Fibroblast of upper back skin (primary cell): ENCODE results near the gene CACNG6.
A peak's percentile ranks its signal among the peaks of the same experiment; 100 is the strongest.

ENCODE experiments used
- DNase-seq: peaks from one replicate; pipeline ENCODE4 v3.0.0-alpha.2; 2013

Gene CACNG6

GRCh38 chr19:53969366-53969765 lies 22.1 kb upstream of the CACNG6 start:
- no peak for DNase-seq

GRCh38 chr19:53971673-53972072 lies 19.8 kb upstream of the CACNG6 start:
- no peak for DNase-seq

GRCh38 chr19:53977429-53977990 lies 13.9 kb upstream of the CACNG6 start:
- DNase-seq: peak; percentile 81

GRCh38 chr19:53977991-53978731 lies 13.3 kb upstream of the CACNG6 start:
- peak; percentile 81 for DNase-seq

GRCh38 chr19:53978975-53979801 lies 12.2 kb upstream of the CACNG6 start:
- no peak for DNase-seq

GRCh38 chr19:53980539-53981375 lies 10.7 kb upstream of the CACNG6 start:
- DNase-seq: no peak

GRCh38 chr19:53981376-53981951 lies 10.0 kb upstream of the CACNG6 start:
- DNase-seq: no peak

- no peak for DNase-seq
Measured at GRCh38 chr19:53982001-53982451, 9.4 kb upstream of the CACNG6 start.

- no peak for DNase-seq
Measured at GRCh38 chr19:53982611-53983010, 8.8 kb upstream of the CACNG6 start.

- DNase-seq: no peak
Measured at GRCh38 chr19:53983457-53984289, 7.8 kb upstream of the CACNG6 start.

GRCh38 chr19:53985863-53986262 lies 5.6 kb upstream of the CACNG6 start:
- no peak for DNase-seq

GRCh38 chr19:53988981-53989380 lies 2.5 kb upstream of the CACNG6 start:
- DNase-seq: no peak

GRCh38 chr19:53989600-53990533 lies 1.6 kb upstream of the CACNG6 start:
- DNase-seq: no peak

- DNase-seq: no peak
Measured at GRCh38 chr19:53992211-53992610, 774 bp downstream of the CACNG6 start.

GRCh38 chr19:53992815-53993214 lies 1.4 kb downstream of the CACNG6 start:
- DNase-seq: no peak

- no peak for DNase-seq
Measured at GRCh38 chr19:53993448-53993847, 2.0 kb downstream of the CACNG6 start.

- no peak for DNase-seq
Measured at GRCh38 chr19:53994811-53995210, 3.4 kb downstream of the CACNG6 start.

- DNase-seq: no peak
Measured at GRCh38 chr19:53998223-53998622, 6.8 kb downstream of the CACNG6 start.

- no peak for DNase-seq
Measured at GRCh38 chr19:53999694-54000093, 8.3 kb downstream of the CACNG6 start.

- DNase-seq: no peak
Measured at GRCh38 chr19:54001496-54001895, 10.1 kb downstream of the CACNG6 start.
